Measurements from ENCODE around the gene EIF4E2. TPM values are rescaled to one million over a fixed set of nuclear protein-coding genes. Genes with fewer than 3 reads are reported as not detected.

The EIF4E2 gene, protein sequence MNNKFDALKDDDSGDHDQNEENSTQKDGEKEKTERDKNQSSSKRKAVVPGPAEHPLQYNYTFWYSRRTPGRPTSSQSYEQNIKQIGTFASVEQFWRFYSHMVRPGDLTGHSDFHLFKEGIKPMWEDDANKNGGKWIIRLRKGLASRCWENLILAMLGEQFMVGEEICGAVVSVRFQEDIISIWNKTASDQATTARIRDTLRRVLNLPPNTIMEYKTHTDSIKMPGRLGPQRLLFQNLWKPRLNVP
- 10 to 100 TPM; 91.7 to 99.8 (median 95.9) TPM for polyA plus RNA-seq (ENCODE audit: insufficient read depth in 1 of 5, insufficient read length in 5 of 5, low replicate concordance in 1 of 5)
- long read RNA-seq, donor 1, transcript EIF4E2-201 (7 exons, 1,604 nt) = major isoform, 16 of 74 reads
- long read RNA-seq, donor 1, transcript EIF4E2-206 (6 exons, 1,014 nt) = minor isoform, 6 of 74 reads
- long read RNA-seq, donor 1, partial matches to known transcripts = 38 of 74 reads
- long read RNA-seq, donor 1, other reads (novel, unspliced or antisense) = 0 of 74 reads
- long read RNA-seq, donor 2, transcript EIF4E2-206 (6 exons, 1,014 nt) = minor isoform, 6 of 74 reads
- long read RNA-seq, donor 2, transcript EIF4E2-201 (7 exons, 1,604 nt) = major isoform, 20 of 74 reads
- long read RNA-seq, donor 2, partial matches to known transcripts = 43 of 74 reads
- long read RNA-seq, donor 2, other reads (novel, unspliced or antisense) = 0 of 74 reads
- long read RNA-seq, donor 3, transcript EIF4E2-206 (6 exons, 1,014 nt) = minor isoform, 5 of 68 reads
- long read RNA-seq, donor 3, transcript EIF4E2-201 (7 exons, 1,604 nt) = major isoform, 18 of 68 reads
- long read RNA-seq, donor 3, partial matches to known transcripts = 43 of 68 reads
- long read RNA-seq, donor 3, other reads (novel, unspliced or antisense) = 0 of 68 reads
- long read RNA-seq, donor 4, transcript EIF4E2-201 (7 exons, 1,604 nt) = major isoform, 11 of 26 reads
- long read RNA-seq, donor 4, partial matches to known transcripts = 12 of 26 reads
- long read RNA-seq, donor 4, other reads (novel, unspliced or antisense) = 0 of 26 reads
- long read RNA-seq, donor 5, transcript EIF4E2-201 (7 exons, 1,604 nt) = major isoform, 35 of 104 reads
- long read RNA-seq, donor 5, partial matches to known transcripts = 57 of 104 reads
- long read RNA-seq, donor 5, other reads (novel, unspliced or antisense) = 0 of 104 reads
- long read RNA-seq, donor 6, transcript EIF4E2-201 (7 exons, 1,604 nt) = major isoform, 38 of 117 reads
- long read RNA-seq, donor 6, partial matches to known transcripts = 69 of 117 reads
- long read RNA-seq, donor 6, other reads (novel, unspliced or antisense) = 0 of 117 reads
- long read RNA-seq, donor 7, transcript EIF4E2-201 (7 exons, 1,604 nt) = major isoform, 24 of 99 reads
- long read RNA-seq, donor 7, partial matches to known transcripts = 66 of 99 reads
- long read RNA-seq, donor 7, other reads (novel, unspliced or antisense) = 0 of 99 reads
- long read RNA-seq, donor 8, transcript EIF4E2-201 (7 exons, 1,604 nt) = major isoform, 10 of 27 reads
- long read RNA-seq, donor 8, partial matches to known transcripts = 12 of 27 reads
- long read RNA-seq, donor 8, other reads (novel, unspliced or antisense) = 0 of 27 reads

DNA sequence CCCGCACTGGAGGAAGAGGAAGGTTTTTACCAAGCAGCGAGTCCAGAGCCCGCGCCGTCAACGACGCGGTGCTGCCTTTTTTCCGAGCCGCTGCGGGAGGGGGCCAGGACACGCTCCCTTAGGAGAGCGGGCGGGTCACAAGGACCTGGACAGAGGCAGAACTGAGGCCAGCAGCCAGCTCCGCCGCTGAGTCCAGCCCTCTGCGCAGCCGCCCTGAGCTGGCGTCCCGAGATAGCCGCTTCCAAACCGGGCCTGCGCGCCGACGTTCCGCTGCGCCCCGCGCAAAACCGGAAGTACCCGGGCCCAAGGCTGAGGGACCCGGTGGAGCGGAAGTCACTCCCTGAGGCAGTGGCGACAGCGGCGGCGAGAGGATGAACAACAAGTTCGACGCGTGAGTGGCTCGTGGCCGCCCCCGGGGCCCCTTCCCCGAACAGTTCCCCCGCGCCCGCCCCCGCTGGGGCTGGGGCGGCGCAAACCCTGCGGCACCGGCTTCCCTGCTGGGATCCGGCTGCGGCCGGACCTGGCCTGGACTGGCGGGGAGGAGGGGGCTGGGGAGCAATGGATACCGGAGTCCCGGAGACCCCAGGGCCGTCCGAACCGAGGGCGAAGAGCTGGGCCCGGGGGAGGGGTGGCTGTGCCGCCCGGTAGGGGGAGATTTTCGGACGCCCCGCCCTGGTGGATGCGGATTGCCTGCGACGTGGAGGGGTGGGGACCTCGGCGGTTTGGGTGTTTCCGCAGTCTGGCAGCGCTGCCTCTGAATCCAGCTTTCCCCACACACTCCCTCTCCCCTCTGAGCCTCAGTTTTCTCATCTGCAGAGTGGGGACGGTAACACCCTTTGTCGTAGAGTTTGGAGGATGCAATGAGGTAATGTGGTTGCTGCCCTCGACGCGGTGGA, at the start of gene EIF4E2, which contains the start of gene TIGD1:
Gene EIF4E2, plus strand, starts transcription at position 336 of the 896 bp plus-strand sequence. Its CDS starts 36 bp downstream, at position 372.
Gene TIGD1, minus strand, starts transcription at position 204 of the 896 bp plus-strand sequence. CDS start 675 bp downstream, outside the sequence.
- peak; percentile 95 for DNase-seq

- DNase-seq = no peak
Measured at GRCh38 chr2:232501331-232501771, 49.1 kb upstream of the EIF4E2 start.

DNA sequence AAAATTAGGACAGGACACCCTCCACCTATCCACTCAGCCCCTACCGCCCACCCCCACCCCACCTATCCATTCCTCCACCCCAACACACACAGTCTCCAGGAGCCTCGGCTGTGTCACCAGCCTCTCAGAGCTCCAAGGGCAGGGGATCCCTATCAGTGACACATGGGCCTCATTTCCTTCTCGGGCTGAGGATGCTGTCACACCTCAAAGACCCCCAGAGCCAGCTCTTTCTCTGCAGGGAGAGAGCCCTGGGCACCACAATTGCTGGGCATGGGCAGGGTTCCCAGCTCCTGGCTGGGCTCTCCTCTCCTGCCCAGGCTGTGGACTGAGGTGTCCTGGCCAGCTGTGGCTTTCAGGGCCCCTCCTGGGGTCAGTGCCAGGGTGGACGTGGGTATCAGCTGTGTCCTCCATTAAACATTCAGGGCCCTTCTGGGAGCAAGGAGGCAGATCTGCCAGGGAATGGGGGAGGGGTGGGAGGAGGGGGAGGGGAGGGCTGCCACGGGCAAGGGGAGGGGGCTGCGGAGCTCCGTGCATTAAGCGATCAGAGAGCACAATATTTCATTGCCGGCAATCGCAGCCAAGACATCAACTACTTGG, 48.6 kb upstream of the EIF4E2 start:
- no peak for DNase-seq

DNA sequence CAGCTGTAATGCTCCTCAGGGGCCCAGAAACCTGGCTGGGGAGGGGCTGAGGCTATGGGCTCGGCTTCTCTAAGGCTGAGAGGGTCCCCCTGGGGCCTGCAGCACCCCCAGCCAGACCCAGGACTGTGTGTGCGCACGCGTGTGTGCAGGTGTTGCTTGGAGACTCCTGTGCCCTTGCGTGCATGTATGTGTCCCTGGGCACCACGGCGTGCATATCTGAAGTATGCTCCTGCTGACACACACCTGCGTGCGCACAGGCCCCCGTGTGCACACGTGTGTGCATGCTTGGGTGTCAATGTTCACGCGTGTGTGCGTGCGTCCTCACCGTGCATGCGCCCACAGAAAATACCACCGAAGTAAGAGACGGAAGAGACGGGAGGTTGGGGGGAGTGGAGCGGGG, 48.0 kb upstream of the EIF4E2 start:
- no peak for DNase-seq

GRCh38 chr2:232502911-232503808, 47.3 kb upstream of the EIF4E2 start:
- no peak for DNase-seq

- no peak for DNase-seq
Measured at GRCh38 chr2:232503809-232504323, 46.6 kb upstream of the EIF4E2 start.

- DNase-seq = no peak
Measured at GRCh38 chr2:232504438-232504837, 46.1 kb upstream of the EIF4E2 start.

GRCh38 chr2:232505856-232506255, 44.6 kb upstream of the EIF4E2 start:
- DNase-seq = no peak

GRCh38 chr2:232506709-232507108, 43.8 kb upstream of the EIF4E2 start:
- no peak for DNase-seq

DNA sequence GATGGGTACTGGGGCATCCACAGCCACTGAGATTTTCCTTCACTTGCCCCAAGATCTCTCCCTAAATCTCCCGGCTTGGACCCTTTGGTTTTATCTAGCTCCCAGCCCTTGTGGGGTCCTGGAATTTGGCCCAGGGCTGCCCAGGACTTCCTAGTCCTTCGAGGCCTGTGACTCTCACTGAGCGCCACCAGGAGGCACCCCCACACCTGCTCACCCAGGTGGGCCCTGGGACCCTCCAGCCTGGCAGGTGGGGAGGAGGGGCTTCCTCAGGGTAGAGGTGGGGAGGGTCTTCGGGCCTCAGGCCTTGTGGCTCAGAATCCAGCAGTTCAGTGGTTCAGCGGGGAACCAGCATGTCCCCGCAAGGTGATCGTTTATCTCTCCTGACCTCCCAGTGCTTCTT, 42.2 kb upstream of the EIF4E2 start:
- DNase-seq = no peak

- no peak for DNase-seq
Measured at GRCh38 chr2:232511336-232511890, 39.1 kb upstream of the EIF4E2 start.

DNA sequence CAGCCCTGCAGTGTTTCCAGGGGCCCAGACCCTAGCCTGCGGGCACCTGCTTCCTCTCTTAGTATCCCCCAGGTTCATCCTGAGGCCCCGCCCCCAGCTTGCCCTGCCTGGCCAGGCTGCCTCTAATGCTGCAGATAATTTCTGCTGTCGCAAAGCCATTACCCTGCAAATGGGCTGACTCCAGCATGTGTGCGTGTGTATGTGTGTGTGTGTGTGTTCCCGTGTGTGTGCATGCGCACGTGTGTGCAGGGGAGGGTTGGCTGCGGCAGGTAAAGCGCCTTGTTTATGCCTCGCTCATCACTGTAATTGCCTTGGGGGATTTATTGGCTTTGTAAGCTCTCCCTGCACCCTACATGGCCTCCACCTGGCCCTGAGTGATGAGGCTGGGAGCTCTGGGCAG, 37.9 kb upstream of the EIF4E2 start:
- no peak for DNase-seq

- DNase-seq = no peak
Measured at GRCh38 chr2:232513353-232513752, 37.1 kb upstream of the EIF4E2 start.

DNA sequence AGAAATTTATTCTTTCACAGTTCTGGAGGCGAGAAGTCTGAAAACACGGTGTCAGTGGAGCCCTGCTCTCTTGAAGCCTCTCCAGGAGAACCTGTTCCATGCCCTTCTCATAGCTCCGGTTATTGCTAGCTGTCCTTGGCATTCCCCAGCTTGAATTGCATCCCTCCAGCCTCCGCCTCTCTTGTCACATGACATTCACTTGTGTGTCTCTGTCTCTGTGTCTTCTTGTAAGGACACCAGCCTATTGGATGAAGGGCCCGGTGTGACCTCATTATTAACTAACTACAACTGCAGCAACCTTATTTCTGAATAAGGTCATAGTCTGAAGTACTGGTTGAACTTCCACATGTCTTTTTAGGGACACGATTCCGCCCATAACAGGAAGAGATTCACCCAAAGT, 34.9 kb upstream of the EIF4E2 start:
- DNase-seq = no peak

GRCh38 chr2:232516551-232516950, 33.9 kb upstream of the EIF4E2 start:
- DNase-seq = no peak

DNA sequence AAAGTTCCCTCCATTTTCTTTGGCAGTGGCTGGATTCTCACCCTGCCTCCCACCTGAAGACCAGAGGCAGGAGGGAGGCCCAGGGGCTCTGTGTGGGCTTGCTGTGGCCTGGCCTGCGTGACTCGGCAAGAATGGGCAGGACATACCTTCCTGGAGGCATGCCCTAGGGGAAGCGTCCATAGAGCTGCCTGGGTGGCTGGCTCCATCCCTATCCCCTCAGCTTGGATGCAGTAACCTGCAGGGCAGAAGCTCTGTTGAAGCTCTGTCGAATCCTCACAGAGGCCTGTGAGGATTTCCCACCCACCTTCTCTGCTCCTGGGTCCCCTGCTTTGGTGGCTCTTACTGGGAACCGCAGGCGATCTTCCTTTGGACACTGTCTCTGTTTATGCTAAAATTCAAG, 31.6 kb upstream of the EIF4E2 start:
- DNase-seq = no peak

- DNase-seq = no peak
Measured at GRCh38 chr2:232519581-232520438, 30.7 kb upstream of the EIF4E2 start, which contains the start of gene PRSS56. Gene PRSS56, plus strand, starts transcription at chr2:232520388. Its CDS starts 211 bp downstream, at chr2:232520599.

Measured in right lung (tissue), 10 donors.